IPS-18c (cell line): ENCODE results near the gene OR10R2.

Experiments used
- H3K4me3 ChIP-seq: 2 replicates; pipeline ENCODE4 v1.7.0; 2013; ENCODE audit warnings: low read depth, mild to moderate bottlenecking, low read length, moderate library complexity; ENCODE audit not compliant: insufficient read depth
- H3K9me3 ChIP-seq: one replicate; pipeline ENCODE4 v1.6.1; 2013; ENCODE audit warnings: mild to moderate bottlenecking, low read length, moderate library complexity; ENCODE audit not compliant: control insufficient read depth, insufficient read depth

The OR10R2 gene

DNA sequence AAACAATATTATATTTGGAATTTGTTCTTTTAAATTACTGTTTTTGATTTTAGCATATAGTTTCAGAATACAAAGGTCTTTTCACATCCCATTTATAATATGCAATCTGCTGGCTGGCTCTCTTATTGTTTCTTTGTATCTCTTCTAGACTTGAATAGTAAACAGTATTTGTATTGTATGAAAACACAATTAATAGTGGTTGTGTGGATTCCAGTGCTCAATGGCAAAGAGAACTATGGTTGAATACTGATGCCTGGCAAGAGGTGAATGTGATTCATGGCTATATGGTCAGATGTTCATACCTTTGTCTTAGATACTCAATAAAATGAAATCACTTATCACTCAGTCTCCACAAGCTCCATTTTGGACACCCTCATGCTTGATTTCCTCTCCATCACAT is 44.9 kb downstream of the OR10R2 start:
- H3K4me3 ChIP-seq, result no peak overlapping the region

DNA sequence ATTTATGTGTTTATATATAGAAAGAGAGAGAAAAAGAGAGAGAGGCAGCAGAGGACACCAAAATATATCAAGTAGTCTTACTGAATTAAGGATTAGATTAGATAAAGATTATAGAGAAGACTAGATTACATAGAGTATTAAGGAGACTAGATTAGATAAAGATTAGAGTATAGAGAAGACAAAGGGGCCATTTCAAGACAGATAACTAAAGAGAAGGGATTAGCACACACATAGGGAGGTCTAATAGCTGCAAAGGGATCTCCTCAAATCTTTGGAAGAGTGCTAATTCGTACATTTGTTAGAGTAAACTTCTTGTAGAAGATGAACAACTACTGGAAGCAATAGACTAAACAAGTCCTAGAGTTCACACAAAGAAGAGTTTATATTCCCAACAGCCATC is 48.0 kb downstream of the OR10R2 start:
- no peak overlapping the region for H3K4me3 ChIP-seq

More for the DNA sequence above, 44.9 kb downstream of the OR10R2 start:
- no peaks in the 10 kb centered on the region for H3K9me3 ChIP-seq

DNA sequence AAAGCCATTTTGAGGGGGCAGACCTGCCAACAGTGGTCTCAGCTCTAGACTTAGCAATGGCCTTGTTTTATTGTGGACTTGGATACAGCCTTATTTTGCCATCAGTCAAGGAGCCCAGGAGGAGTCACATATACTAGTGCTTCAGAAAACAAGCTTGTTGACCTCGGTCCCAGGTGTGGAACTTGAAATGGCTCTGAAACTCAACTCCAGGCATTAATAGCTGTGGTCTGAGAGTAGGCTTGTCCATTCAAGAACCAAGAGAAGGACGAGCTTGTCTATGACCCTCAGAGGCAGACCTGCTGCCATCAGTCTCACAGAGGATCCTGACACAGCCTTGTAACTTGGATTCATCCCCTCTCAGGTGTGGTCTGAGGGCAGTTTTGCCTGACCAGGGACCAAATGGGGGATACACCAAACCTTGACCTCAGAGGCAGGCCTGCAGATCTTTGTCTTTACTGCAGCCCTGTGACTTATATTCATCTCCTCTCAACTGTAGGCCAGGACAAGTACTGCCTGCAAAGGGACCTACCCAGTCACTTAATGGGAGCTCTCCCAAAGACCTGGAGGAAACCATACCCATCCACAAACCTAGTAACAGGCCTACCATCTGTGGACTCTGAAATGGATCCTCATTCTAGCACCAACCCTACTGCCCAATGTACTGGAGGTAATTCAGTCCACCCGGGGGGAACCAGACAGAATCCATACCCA is 49.1 kb downstream of the OR10R2 start:
- no peak overlapping the region for H3K4me3 ChIP-seq
- H3K9me3 ChIP-seq, result no peaks in the 10 kb centered on the region

More for the DNA sequence above, 48.0 kb downstream of the OR10R2 start:
- no peaks in the 10 kb centered on the region for H3K9me3 ChIP-seq

DNA sequence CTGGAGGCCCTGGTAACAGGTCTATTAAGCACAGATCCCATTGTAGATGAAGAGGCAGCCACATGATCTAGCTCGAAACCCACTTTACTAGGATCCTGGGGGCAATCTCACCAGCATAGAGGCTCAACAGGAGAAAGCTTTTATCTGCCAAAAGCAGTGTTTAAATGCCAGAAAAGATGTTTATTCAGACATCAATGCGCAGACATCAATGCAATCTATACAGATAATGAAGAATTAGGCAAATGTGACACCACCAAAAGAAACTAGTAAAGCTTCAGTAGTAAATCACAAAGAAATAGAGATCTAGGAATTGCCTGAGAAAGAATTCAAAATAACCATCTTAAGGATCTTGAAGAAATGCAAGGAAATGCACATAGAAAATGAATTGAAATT is 49.6 kb downstream of the OR10R2 start:
- Histone ChIP-seq H3K9me3 (no peaks in the 10 kb centered on the region), H3K4me3 (no peak overlapping the region)

DNA sequence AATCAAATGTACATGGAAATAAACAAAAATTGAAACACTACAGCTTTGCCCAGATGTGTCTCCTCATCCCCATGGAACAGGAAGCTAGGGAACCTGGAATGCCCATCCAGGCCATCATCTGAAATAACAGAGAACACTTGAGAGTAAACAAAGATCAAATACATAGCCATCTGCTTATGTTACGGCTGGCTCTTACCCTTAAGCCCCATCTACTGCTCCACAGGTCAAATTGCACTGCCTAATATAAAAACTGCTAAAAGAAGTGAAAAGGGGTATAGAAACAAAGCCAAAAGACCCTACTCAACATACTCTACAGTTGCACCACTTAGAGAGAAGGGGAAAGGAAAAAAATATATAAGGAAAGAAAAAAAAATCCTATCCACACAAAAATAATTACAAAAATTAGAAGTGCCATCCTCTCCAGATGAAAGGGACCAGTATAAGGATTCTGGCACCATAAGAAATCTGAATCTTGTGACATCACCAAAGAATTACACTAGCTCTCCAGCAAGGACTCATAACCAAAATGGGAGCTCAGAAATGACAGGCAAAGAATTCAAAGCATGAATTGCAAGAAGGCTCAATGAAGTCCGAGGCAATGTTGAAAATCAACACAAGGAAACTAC is 55.3 kb downstream of the OR10R2 start:
- Histone ChIP-seq H3K4me3 (no peak overlapping the region), H3K9me3 (peaks cover 2% of the 10 kb centered on the region)
